MV-4-11 (cell line): Measurements from ENCODE around the gene FSTL4.

ENCODE experiments used
- DNase-seq: peaks from one replicate; lab custom pipeline; 2025; lab: John Stamatoyannopoulos, UW

FSTL4 gene

DNA sequence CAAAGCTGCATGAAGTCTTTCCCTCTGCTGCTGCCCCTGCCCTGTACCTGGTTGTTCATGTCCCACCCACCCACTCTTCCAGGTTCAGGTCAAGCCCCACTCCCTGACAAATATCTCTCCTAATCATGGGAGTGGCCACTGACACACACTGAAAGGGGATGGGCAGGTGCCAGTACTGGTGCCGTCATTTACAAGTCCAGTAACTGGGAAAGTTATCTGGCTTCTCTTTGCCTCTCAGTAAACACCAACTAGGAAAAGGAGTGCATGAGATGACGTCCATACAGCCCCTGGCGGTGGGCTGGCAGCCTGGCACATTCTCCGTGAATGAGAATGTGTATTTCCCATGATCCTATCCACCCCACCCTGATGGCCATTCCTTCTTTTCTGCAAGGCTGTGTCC, 225.2 kb downstream of the FSTL4 start:
- no peak for DNase-seq

DNA sequence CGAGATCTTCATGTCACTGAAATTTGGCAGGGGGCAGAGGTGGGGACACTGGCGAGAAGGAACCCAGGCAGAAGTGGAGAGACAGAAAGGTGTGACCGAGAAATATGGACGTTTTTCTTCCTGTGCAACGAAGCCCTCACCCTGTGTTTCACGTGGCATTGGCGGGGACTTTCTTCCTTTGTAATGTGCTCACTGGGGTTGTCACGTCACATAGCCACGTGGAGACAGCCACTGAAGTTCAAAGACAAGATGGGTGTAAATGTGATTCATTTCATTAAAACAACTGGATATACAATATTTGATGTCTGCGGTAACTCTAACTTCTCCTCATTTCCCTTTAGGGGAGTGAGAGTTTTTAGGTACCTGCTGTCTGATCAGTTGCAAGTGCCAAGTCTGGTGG, 225.7 kb downstream of the FSTL4 start:
- no peak for DNase-seq

DNA sequence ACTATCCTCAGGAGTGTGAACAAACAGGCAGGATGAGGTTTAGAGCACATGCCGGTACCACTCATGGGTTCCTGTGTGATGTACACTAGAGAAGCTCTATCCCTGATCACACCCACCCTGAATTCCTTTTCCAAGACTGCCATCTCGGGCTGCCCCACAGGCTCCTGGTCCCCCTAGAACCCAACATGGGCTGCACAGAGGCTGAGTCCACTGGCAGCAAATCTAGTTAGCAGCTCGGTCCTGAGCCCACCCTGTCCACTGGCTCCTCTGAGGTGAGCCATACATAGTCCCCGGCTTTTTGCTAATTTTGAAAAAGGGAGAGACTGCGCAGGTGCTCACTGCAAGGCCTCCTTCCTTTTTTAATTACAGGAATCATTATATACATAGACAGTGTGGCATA, 227.0 kb downstream of the FSTL4 start:
- no peak for DNase-seq

DNA sequence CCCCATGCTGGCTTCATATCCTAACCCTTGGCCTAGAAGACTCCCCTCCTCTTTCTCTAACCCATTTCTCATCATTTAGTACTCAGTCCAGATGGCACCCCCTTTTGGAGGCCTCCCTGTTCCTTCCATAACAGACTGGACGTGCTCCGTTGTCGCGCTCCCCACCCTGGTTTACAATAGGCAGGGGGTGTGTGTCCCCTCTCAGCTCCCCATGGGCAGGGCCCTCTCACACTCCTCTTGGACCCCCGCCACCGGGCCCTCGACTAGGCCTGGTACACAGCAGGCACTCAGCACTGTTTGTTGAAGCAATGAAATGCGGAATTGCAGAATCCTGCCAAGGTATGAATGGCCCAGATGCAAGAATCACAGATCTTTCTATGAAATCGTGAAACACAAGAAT, 227.4 kb downstream of the FSTL4 start:
- no peak for DNase-seq

DNA sequence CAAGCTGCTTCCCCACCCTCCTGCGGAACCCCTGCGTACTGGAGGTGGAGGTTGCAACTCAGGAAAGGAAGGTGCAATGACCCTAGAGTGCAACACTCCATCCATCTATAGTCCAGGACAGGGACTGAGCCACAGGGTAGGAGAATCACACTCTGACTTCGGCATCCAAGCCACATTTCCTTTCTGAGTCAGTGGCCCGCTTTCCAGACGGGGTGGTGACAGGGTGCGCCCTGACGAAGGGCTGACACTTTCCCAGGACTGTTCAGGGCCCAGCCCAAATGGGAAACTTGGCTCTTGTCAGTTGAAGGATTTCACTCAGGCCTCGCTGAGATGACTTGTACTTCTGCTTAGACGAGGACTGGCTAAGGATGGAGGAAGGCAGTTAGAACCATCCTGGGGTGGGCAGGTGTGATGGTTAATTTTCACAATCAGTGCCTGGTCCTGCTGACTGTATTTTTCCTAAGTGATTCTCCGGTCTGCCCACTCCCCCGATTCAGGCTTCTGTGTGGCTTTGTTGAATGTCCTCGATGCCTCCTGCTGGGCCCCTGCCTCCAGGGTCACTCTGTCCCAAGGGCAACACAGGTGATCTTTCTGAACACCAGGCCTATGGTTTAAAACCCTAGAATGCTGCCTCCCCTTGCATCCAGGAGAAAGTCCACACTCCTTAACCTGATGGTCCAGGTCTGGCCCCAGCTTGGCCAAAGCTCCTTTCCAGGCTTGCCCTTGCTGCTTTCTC, 228.1 kb downstream of the FSTL4 start:
- DNase-seq = no peak

DNA sequence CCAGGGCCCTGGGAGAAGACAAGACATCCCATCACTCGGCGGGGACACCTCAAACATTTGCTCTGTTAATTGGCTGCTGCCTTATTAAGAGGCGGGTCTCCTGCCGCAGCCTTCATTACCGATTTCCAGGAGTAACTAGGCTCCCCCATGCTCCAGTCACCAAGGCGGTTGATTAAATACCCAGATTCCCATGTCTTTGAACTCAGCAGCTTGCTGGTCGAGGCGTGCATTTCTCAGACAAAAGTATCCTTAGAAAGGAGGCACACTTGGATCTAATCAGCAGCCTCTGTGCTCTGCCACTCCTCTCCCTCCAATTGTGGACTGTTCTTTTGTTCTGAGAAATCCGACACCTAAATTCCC, 228.8 kb downstream of the FSTL4 start:
- DNase-seq = no peak

DNA sequence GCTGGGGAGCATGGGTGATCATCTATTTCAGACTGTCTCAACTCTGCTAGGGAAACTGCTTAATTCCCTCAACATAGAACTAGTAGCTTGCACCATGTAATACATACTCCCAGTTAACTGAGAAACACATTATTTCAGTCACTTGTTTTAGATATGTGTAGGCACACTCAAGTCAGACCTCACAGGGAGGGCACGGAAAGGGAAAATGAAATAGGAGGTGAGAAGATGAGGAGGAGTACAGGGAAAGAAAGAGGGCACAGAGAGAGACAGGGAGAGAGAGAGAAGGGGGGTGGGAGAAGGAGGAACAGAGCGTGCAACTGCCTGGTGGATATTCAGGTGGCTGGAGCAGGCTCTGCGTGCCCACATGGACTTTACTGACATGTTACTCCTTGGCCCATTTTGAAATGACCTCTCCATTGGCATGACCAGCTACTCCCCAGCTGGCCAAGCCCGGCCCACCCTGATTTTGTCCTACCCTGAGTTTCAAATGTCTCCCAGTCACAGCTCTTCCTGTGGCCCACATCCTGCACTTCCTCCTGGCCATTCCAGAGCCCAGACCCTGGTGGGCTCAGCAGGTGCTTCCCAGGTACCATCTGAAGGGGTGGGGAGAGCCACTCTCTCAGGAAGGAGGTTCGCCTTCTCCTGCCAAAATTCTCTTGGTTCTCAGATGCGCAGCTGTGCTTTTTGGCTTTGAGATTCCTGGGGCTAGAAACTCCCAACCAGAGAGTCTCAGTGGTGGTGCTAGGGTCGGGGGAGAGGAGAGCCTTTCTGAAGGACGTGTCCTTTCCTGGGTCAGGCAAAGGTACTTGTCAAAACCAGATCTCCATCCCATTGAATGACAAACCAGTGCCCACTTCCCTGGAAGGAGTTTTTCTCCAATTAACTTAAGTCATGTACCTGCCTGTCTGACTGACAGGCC, 229.4 kb downstream of the FSTL4 start:
- no peak for DNase-seq

DNA sequence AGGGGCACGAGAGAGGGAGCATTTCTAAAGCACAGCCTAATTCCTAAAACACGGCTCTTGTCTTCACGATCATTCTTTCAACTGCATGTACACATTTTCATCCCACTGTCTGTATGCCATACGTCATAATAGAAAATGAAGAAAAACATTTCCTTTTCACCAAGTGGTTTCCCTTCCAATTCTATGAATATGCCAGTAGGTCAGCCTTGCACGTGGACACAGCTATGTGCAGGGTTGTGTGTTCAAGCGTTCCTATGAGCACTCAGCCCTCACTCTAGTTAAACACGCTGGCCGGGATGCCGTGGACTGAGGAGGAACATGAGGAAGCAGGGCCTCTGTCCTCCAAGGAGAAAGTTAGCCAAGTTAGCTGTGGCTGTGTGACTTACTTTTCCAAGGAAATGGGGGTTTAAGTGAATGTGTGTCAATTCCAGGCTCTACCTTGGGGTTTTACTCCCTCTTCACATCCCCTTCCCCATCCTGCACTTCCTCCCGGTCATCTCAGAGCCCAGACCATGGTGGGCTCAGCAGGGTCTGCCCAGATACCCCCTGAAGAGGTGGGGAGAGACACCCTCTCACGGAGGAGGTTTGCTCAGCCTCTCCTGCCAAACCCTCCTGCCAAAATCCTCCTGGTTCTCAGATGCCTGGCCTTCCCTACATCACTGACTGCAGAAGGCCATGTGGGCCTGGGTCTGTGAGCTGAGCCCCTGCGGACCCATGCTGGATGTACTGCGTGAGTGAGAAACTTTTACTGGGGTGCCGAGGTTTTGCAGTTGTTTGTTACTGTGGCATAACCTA, 230.6 kb downstream of the FSTL4 start:
- no peak for DNase-seq

DNA sequence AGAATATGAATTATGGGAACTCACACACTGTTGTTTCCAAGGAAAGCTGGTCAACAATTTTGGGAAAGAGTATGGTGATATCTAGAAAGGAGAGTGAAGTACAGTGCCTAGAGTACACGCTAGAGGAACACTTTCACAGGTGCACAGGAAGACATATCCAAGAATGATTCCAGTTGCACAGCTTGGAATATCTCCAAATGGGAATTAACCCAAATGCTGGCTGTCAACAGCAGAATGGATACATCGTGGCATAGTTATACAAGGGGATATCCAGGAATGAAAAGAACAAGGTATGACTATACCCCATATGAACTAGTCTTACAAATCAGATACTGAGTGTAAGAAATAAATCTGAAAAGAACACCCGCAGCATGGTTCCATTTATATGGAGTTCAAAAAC, 231.3 kb downstream of the FSTL4 start:
- no peak for DNase-seq

DNA sequence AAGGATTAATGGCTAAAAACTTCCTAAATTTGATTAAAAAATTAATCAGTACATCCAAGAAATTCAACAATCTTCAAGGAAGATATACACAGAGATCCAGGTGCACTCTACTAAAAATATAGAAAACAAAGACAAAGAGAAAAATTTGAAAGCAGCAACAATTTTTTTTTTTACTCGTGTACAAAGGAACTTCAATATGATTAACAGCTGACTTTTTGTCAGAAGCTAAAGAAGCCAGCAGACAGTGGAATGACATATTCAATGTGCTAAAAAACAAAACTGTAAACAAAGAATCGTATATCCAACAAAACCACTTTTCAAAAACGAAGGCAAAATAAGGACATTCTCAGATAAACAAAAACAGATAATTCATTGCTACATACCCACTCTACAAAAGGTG, 234.6 kb downstream of the FSTL4 start:
- no peak for DNase-seq

DNA sequence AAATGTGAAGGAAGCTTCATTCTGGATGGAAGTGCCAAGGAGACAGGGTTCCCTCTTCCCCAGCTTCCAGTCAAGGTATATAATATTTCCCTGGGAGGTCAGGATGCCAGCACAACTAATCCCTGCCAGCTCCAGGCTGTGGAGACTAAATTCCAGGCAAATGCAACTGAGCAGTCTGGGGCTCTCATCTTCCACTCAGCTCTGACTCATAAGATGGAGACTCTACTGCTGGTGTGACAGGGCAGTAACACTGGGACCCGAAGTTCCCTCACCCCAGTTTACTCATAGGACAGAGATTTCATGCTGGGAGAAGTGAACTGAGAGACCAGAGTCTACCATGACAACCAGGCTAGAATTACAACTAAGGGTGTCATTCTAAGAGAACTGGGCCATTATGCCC, 235.4 kb downstream of the FSTL4 start:
- no peak for DNase-seq

DNA sequence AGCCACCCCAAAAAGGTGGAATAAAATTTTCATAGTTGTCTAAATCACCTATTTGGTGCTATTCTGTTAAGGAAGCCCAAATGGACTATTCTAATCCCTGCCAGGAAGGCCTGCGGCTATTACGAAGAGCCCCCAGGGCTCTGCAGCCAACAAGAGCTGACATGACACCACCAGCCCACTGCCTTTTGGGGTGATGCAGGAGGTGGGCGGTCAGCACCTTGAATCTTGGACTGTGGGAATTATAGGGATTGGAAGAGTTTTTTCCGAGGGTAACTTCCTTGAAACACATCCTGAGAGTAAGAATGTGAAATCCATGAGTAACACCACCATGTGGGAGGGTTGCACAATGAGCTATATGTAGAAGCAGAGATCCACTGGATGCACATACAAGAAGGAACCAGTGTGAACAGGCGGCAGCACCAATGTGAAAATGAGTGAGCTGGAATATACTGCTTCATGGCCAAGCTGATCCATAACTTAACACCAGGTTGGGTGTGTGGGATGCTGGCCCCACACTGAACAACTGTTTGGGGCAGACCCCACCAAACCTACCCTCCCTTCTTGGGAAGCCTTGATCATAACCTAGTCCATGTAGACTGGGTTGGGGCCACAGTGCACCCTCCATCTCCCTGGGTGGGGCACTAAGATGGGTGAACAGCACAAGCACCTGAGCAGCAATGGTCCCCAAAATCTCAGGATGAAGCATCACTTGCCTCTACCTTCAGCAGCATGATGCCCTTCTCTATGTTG, 239.0 kb downstream of the FSTL4 start:
- peak; percentile 45 for DNase-seq

DNA sequence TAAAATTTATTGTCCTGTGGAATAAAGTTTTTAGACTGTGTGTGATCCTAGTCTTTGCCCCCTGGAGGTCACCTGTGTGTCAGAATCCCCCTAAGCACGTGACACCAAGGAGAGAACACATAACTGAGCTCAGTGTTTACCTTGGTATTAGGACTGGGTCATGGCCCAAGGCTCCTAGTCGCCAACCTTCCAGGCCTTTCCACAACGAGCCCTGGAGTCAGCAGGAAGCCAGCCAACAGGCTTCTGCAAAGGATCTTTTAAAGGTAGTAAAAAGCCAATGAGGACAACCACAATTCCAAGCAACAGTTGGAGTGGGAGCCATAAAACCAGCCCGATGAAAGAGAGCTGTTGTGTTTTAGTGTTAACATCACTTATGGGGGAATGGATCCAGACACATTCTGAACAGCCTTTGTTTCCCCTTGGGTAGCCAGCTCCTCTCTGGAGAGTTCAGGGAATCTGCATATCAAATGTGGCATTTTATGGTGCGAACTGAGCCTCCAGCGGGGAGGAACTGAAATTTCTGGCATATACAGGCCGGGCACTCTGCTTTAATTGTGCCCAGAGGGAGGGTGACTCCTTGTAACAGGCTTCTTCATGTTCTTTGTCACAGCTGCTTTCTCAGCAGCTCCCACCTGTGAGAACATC, 239.9 kb downstream of the FSTL4 start:
- no peak for DNase-seq

DNA sequence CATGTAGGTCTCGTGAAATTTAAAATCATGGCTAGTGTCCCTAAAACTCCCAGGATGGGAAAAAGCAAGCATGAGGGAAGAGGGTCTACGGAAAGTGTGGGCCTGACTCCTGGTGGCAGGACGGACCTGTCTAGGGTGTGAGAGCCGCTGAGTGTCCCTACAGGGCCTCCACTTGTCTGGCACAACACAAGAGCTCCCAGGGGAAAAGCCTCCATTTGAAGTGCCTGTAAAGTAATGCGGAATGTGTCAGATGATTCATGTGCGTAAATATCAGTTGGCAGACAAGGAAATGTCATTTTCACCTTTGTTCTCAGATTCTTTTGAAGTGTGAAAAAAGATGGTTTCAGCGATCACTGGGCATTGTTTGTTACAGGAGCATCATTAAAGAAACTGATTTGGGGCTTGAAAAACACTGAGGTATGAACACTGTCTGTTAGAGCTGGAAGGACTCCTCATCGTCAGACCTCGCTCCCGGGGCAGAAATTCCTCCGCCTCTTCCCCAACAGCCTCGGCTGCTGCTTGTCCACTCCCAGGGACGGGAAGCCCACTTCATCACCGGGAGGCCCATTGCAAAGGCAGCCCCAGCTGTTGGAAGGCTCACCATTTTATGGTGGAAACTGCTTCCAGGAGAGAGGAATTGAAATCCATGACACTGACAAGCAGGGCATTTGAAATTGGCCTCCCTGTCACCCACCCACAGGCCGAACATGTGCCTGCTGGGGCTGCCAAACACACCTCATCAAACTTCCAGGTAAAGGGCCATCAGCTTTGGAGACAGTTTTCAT, 240.8 kb downstream of the FSTL4 start:
- no peak for DNase-seq

DNA sequence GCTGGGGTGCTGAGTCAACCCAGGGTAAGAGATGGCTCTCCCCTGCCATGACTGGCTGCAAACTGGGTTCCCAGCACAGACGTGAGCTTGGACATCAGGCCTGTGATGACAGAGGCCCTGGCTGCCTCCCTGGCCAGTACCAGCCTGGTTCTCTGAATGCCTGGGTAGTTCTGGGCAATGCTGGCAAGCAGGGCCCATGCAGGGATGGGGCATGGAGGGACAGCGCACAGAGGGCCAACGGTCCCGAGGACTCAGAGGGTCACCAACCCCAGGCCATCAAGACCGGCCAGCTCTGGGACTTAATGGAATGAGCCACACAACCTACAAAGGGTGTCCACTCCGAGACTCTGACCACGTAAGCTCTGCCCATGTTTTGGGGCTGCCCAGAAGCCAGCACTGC, 241.4 kb downstream of the FSTL4 start:
- no peak for DNase-seq

DNA sequence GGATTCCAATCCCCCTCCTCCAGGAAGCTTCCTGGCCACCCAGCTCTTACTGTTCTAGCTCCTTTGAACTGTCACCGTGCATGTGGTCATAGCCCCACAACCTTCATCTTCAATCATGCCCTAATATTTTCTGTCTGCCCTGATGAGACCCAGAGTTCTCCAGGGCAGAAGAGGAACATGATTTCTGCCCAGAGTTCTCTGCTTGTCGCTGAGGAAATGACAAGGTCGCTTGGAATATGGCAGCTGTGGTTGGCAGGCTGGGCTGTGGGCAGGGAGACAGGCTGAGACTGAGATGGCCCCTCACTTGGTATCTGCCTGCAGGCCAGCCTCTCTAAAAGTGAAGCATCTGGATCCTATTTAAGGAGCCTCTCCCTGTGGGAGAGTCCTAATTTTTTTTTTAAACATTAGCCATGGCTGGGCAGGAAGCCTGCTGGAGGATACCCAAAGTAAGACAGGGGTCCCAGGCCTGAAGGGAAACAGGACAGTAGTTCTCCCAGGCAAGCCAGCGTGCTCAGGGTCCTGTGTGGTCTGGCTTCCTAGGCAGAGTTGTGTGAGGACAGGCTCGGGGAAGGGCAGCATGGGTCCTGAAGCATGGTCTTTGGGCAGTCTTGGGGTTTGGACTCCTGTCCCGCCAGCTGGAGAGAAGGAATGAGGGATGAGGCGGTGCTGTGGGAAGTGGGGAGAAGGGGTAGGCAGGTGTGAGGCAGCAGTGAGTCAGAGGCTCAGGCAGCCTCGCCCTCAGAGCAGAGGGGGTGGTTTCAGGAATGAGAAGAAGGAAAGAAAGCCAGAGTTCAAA, 242.1 kb downstream of the FSTL4 start:
- no peak for DNase-seq

DNA sequence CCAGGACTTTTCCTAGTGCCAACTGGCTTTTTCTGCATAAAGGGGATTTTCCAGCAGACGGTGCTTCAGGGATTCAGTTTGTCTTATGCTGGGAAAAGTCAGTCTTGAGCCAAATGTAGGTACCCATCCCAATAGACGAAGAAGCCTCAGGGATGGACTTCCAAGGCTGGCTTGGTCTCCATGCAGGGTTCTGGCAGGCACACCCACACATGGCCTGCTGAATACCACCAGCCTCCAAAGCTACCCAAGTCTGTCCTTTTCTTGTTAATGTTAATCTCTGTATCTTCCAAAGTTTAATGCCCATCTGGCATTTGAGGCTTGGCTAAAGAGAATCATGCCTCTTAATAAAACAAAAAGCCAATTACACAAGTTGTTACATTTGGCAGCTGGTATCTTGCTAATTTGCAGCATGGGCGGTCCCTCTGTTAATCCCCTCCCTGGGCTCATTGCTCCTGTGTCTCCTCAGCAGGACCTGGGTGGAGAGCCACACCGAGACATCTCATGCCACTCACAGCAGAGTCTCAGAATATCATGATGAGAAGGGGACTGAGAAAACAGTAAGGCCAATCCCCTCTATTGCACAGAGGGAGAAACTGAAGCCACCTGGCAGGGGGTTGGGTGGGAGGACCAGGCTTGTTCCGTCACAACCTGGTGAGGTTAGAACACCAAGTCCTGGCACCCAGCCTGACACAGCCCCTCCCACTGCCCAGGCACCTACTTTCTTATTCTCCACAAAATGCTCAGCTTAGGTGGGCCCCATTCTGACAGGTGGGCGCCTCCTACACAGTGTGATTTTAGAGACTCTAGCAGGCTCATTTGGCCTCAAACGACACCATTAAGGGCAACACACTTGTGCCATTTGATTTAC, 243.2 kb downstream of the FSTL4 start:
- DNase-seq = no peak

DNA sequence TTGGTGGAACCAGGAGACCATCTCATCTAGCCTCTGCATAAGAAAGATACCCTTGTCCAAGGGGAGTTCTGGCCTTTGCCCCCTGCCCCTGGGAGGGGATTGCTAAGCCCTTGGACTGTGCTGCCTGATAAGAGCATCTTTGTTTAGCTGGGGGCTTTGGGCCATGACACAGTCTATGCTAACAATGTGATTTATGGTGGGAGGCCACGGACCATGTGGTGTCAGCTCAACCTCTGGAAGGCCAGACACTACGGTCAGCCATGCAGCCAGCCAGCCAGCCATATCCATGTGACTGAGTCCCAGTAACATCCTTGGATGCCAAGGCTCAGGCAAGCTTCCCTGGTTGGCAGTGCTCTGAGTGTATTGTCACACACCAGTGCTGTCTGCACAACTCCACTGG, 244.4 kb downstream of the FSTL4 start:
- DNase-seq = no peak
